ENCODE data around the gene CD99L2.

CD99L2 gene

DNA sequence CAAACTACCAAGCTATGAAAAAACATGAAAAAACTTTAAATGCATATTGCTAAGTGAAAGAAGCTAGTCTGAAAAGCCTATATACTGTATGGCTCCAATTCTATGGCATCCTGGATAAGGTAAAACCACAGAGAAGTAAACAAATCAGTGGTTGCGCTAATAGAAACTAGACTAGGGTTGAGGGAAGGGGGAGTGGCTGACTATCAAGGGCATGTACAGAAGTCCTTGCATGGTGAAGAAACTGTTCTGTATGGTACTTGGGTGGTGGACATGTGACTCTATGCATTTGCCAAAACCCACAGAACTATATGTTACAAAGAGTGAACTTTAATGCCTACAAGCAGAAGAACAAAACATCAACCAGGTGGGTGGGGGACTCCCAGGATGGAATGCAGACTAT is 108.4 kb downstream of the CD99L2 start (continued):
- TF ChIP-seq, protein P1, sequence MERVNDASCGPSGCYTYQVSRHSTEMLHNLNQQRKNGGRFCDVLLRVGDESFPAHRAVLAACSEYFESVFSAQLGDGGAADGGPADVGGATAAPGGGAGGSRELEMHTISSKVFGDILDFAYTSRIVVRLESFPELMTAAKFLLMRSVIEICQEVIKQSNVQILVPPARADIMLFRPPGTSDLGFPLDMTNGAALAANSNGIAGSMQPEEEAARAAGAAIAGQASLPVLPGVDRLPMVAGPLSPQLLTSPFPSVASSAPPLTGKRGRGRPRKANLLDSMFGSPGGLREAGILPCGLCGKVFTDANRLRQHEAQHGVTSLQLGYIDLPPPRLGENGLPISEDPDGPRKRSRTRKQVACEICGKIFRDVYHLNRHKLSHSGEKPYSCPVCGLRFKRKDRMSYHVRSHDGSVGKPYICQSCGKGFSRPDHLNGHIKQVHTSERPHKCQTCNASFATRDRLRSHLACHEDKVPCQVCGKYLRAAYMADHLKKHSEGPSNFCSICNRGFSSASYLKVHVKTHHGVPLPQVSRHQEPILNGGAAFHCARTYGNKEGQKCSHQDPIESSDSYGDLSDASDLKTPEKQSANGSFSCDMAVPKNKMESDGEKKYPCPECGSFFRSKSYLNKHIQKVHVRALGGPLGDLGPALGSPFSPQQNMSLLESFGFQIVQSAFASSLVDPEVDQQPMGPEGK (CRISPR knock-in tag; IDR thresholded peaks at IDR 0.05; ENCODE audit: borderline replicate concordance), result no peak
- TF ChIP-seq TOX (CRISPR knock-in tag; IDR thresholded peaks at IDR 0.05; ENCODE audit: borderline replicate concordance), result no peak
- no peak for TF ChIP-seq ARNTL (CRISPR knock-in tag; IDR thresholded peaks at IDR 0.05; ENCODE audit: borderline replicate concordance, low read depth)
- TF ChIP-seq ZC3H10 (CRISPR knock-in tag; IDR thresholded peaks at IDR 0.05), result no peak
- no peak for TF ChIP-seq PPARA (CRISPR knock-in tag; IDR thresholded peaks at IDR 0.05; ENCODE audit: borderline replicate concordance)
- no peak for TF ChIP-seq ISL1 (CRISPR knock-in tag; IDR thresholded peaks at IDR 0.05)

DNA sequence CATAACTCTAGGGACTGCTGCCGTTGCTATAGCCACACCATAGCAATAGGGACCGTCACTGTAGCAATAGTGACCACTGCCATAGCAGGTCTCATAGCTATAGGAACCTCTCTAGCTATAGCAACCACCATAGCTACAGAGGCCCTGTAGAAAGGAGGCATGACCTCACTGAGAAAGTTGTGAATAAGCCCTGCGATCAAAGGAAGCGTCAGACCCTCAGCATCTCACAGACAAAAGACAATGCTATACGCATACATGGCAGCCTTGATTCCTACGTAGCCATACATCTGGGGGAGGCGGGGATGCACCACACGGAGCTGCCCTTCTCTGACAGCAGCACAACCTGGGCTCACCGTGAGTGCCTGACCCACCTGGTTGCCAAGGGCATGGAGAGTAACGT is 116.8 kb downstream of the CD99L2 start:
- no peak for ATAC-seq
- TF ChIP-seq ZFP30 (CRISPR knock-in tag; IDR thresholded peaks at IDR 0.05) (no peak), TOX (CRISPR knock-in tag; IDR thresholded peaks at IDR 0.05; ENCODE audit: borderline replicate concordance) (no peak), ZFP3 (CRISPR knock-in tag; IDR thresholded peaks at IDR 0.05) (no peak), ZC3H10 (CRISPR knock-in tag; IDR thresholded peaks at IDR 0.05) (no peak), ISL1 (CRISPR knock-in tag; IDR thresholded peaks at IDR 0.05) (no peak), TSHZ2 (CRISPR knock-in tag; IDR thresholded peaks at IDR 0.05) (no peak), ZNF70 (CRISPR knock-in tag; IDR thresholded peaks at IDR 0.05) (no peak)

DNA sequence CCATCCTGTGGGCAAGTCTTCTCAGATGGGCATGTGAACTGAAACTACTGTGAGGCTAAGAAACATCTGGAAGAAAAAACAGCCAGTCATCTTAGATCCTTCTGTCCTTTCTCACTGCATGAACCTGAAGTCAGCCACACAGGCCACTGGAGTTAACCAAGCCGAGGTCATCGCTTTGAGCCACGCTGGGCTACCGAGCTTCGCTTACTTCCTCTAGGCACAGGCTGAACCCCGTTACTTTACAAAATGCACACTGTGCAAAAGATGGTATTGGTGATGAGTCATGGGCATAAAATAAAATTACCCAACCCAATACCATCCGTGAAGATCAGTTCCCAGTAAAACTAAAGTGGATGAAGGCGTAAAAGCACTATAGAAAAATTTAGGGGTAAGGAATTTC is 119.1 kb downstream of the CD99L2 start:
- TF ChIP-seq PPARA (CRISPR knock-in tag; IDR thresholded peaks at IDR 0.05; ENCODE audit: borderline replicate concordance), result no peak
- no peak for TF ChIP-seq SNAI2 (CRISPR knock-in tag; IDR thresholded peaks at IDR 0.05)
- no peak for TF ChIP-seq ARNTL (CRISPR knock-in tag; IDR thresholded peaks at IDR 0.05; ENCODE audit: borderline replicate concordance, low read depth)
- no peak for TF ChIP-seq CSRNP3 (CRISPR knock-in tag; IDR thresholded peaks at IDR 0.05)
- no peak for TF ChIP-seq CSDC2 (CRISPR knock-in tag; IDR thresholded peaks at IDR 0.05)
- TF ChIP-seq ZNF70 (CRISPR knock-in tag; IDR thresholded peaks at IDR 0.05), result no peak
- no peak for TF ChIP-seq RARB (CRISPR knock-in tag; IDR thresholded peaks at IDR 0.05)
- TF ChIP-seq BACH2 (CRISPR knock-in tag; IDR thresholded peaks at IDR 0.05; ENCODE audit: borderline replicate concordance), result no peak
- TF ChIP-seq ZFP30 (CRISPR knock-in tag; IDR thresholded peaks at IDR 0.05), result no peak
- TF ChIP-seq ZC3H10 (CRISPR knock-in tag; IDR thresholded peaks at IDR 0.05), result no peak
- TF ChIP-seq ZNF565 (CRISPR knock-in tag; conservative IDR thresholded peaks at IDR 0.05; ENCODE audit: low read depth), result no peak
- TF ChIP-seq TSHZ2 (CRISPR knock-in tag; IDR thresholded peaks at IDR 0.05), result no peak
- no peak for TF ChIP-seq TOX (CRISPR knock-in tag; IDR thresholded peaks at IDR 0.05; ENCODE audit: borderline replicate concordance)
- no peak for TF ChIP-seq ZNF8 (CRISPR knock-in tag; IDR thresholded peaks at IDR 0.05)
- TF ChIP-seq ISL1 (CRISPR knock-in tag; IDR thresholded peaks at IDR 0.05), result no peak
- no peak for TF ChIP-seq ESRRG (CRISPR knock-in tag; IDR thresholded peaks at IDR 0.05)
- TF ChIP-seq CREB5 (CRISPR knock-in tag; IDR thresholded peaks at IDR 0.05; ENCODE audit: low read depth), result no peak
- no peak for ATAC-seq
